Measurements from ENCODE around the gene FTL.
A peak's percentile ranks its signal among the peaks of the same experiment; 100 is the strongest.

FTL gene

GRCh38 chr19:48993175-48994034, 28.3 kb downstream of the FTL start, which contains the start of the genes GYS1 and RUVBL2:
Gene GYS1 (minus strand): TSS chr19:48993309. CDS start chr19:48993112, 197 bp downstream.
Gene RUVBL2 (plus strand): TSS chr19:48993887. CDS start chr19:48993912, 25 bp downstream.
- peak; percentile 98 for FAIRE-seq

GRCh38 chr19:48994035-48994386, 28.9 kb downstream of the FTL start:
- no peak for FAIRE-seq

- FAIRE-seq = no peak
These were observed 32.9 kb downstream of the FTL start for GRCh38 chr19:48997972-48998371.

- no peak for FAIRE-seq
These were observed 34.6 kb downstream of the FTL start for GRCh38 chr19:48999481-49000325.

- no peak for FAIRE-seq
These were observed 39.0 kb downstream of the FTL start for GRCh38 chr19:49004133-49004532.

GRCh38 chr19:49004964-49005614, 40.0 kb downstream of the FTL start:
- no peak for FAIRE-seq

- no peak for FAIRE-seq
These were observed 41.8 kb downstream of the FTL start for GRCh38 chr19:49006905-49007304.

- no peak for FAIRE-seq
These were observed 44.7 kb downstream of the FTL start for GRCh38 chr19:49009828-49010227.

GRCh38 chr19:49010453-49010852, 45.3 kb downstream of the FTL start:
- no peak for FAIRE-seq

- FAIRE-seq = no peak
These were observed 46.1 kb downstream of the FTL start for GRCh38 chr19:49011194-49011593.

- FAIRE-seq = no peak
These were observed 49.2 kb downstream of the FTL start for GRCh38 chr19:49014123-49014869.

GRCh38 chr19:49014870-49015255, 49.8 kb downstream of the FTL start:
- FAIRE-seq = no peak

GRCh38 chr19:49016067-49016839, 51.1 kb downstream of the FTL start:
- FAIRE-seq = no peak

All from A204.1 (cell line).